ENCODE measurements around the gene UFSP1. TPM values are rescaled to one million over a fixed set of nuclear protein-coding genes. Genes with fewer than 3 reads are reported as not detected.
"Not testable (repeated sequence)": the region's sequence is repeated elsewhere in the genome, so short reads cannot be mapped to it uniquely, and the experiment has no call there.

UFSP1 gene
- polyA plus RNA-seq (2013, experiment 1 of 2; ENCODE audit: insufficient read length): 3.1 TPM
- 2.8 TPM for polyA plus RNA-seq (2013, experiment 2 of 2; ENCODE audit: insufficient read length)

- no peak for DNase-seq
These were observed at the start of gene UFSP1 for GRCh38 chr7:100888988-100889750. Gene UFSP1 (minus strand): TSS chr7:100889715. CDS start chr7:100889271, 444 bp downstream.

DNA sequence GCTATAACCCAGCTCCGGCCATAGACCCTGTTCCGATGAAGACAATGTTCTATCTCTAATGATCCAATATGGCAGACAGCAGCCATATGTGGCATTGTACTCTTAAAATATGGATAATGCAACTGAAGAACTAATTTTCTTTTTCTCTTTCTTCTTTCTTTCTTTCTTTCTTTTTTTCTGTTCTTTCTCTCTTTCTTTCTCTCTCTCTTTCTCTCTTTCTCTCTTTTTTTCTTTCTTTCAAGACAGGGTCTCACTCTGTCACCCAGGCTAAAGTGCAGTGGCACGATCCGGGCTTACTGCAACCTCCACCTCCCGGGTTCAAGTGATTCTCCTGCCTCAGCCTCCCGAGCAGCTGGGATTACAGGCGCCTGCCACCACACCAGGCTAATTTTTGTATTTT, 46.7 kb upstream of the UFSP1 start:
- DNase-seq: not testable (repeated sequence)

DNA sequence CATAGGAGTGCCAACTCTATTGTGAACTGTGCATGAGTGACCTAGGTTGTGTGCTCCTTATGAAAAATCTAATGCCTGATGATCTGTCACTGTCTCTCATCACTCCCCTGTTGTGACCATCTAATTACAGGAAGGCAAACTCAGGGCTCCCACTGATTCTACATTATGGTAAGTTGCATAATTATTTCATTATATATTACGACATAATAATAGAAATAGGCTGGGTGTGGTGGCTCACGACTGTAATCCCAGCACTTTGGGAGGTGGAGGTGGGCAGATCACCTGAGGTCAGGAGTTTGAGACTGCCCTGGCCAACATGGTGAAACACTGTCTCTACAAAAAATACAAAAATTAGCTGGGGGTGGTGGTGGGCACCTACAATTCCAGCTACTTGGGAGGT, 45.9 kb upstream of the UFSP1 start:
- not testable (repeated sequence) for DNase-seq

GRCh38 chr7:100933734-100934133, 44.2 kb upstream of the UFSP1 start:
- DNase-seq: no peak

DNA sequence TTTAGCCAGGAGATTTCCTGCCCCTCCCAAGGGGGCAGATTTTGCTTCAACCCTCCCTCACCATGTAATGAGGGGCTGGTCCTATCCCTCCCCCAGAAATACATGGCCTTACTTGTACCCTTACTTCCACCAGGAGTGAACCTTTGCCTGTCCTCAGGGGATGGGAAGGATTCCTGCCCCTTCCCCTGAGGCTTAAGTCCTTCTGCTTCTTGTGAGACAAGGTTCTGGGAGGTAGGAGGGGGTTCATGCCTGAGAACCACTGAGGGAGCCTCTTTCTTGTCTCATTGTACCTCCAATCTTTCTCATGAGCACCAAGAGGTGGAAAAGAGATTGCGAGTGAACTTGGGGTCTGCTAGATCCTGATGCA, 40.3 kb upstream of the UFSP1 start:
- no peak for DNase-seq

DNA sequence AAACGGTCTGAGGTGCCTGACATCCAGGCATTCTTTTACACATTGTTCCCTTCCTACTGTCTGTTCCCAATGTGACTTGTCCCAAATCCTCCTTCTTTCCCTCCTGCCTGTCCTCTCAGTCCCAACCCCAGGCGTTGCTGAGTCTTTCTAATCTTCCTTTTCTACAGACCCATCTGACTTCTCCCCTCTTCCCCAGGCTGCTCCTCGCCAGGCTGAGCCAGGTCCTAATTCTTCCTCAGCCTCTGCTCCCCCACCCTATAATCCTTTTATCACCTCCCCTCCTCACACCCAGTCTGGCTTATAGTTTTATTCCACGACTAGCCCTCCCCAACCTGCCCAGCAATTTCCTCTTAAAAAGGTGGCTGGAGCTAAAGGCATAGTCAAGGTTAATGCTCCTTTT, 34.1 kb upstream of the UFSP1 start:
- not testable (repeated sequence) for DNase-seq

DNA sequence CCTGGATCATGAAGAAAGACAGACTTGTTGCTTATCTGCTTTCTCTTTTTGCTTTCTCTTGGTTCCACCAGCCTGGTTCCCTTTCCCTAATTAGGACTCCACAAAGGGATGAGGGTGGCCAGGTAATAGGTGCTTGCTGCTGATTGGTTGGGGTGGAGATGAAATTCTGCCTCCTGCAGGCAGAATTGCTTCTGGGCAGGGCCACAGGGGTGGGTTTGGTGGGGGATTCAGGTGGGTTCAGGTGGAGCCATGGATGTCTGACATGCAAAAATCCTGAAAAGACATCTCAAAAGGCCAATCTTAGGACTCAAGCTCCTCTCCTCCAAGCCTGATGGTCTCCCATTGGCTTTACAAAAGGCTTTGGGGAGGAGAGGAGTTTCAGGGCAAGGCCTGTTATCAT, 31.5 kb upstream of the UFSP1 start:
- DNase-seq: no peak

GRCh38 chr7:100919779-100920437, 30.4 kb upstream of the UFSP1 start:
- not testable (repeated sequence) for DNase-seq

GRCh38 chr7:100919335-100919734, 29.8 kb upstream of the UFSP1 start:
- not testable (repeated sequence) for DNase-seq

- DNase-seq: no peak
These were observed 25.4 kb upstream of the UFSP1 start for GRCh38 chr7:100914879-100915447.

GRCh38 chr7:100914208-100914878, 24.8 kb upstream of the UFSP1 start:
- no peak for DNase-seq

DNA sequence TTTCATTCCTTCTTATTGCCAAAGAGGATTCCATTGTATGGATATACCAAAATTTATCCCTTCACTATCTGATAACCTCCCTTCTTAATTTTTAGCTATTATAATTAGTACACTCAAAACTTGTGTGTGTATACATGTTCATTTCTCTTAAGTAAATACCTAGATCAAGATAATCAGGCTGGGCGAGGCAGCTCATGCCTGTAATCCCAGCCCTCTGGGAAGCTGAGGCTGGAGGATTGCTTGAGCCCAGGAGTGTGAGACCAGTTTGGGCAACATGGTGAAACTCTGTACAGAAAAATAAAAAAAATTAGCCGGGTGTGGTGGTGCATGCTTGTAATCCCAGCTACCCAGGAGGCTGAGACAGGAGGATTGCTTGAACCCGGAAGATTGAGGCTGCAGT, 22.0 kb upstream of the UFSP1 start:
- DNase-seq: no peak

DNA sequence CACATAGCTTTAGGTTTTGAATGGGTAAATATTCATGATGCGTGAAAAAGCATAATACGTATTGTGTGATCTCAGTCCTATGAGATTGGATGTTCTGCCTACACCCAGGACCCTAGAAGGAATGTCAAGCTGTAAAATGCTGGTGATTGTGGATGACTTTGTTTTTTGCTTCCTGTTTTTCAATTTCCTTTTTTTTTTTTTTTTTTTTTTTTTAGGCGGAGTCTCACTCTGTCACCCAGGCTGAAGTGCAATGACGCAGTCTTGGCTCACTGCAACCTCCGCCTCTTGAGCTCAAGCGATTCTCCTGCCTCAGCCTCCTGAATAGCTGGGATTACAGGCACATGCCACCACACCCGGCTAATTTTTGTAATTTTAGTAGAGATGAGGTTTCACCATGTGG, 20.9 kb upstream of the UFSP1 start:
- DNase-seq: not testable (repeated sequence)

- no peak for DNase-seq
These were observed 19.0 kb upstream of the UFSP1 start for GRCh38 chr7:100908512-100908911.

DNA sequence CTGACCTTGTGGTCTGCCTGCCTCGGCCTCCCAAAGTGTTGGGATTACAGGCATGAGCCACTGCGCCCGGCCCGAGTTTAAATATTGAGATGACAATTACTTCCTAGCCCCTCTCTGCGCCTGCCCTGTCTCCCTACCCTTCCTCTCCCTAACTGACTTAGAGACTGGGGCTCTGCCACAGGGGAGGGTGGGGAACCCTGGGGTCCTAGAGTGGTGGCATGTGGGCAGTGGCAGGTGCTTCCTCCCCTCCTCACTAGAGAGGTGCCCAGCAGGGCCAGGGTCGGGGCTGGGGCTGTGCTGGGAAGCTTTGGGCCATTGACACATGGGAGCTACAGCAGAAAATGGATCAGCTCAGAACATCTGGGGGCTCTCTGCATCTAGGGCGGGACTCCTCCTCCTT, 13.1 kb upstream of the UFSP1 start:
- DNase-seq: no peak

GRCh38 chr7:100901921-100902332, 12.4 kb upstream of the UFSP1 start:
- no peak for DNase-seq

DNA sequence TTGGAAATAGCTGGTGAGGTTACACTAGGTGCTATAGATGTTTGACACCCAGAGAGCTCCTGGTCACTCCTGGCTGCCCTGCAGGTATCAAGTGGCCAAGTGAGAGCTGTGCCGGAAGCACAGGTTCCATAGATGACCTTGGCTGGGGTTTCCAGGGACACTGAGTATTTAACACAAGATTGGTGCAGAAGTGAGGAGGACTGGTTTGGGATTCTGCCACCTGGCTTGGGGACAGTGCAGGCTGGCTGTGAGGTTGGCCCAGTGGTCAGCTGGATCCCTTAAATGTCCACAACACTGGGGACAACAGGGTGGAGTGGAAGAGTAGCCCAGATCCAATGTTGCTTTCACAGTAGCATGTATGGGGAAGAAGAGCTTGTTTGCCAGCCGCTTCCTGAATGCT, 11.5 kb upstream of the UFSP1 start:
- no peak for DNase-seq

DNA sequence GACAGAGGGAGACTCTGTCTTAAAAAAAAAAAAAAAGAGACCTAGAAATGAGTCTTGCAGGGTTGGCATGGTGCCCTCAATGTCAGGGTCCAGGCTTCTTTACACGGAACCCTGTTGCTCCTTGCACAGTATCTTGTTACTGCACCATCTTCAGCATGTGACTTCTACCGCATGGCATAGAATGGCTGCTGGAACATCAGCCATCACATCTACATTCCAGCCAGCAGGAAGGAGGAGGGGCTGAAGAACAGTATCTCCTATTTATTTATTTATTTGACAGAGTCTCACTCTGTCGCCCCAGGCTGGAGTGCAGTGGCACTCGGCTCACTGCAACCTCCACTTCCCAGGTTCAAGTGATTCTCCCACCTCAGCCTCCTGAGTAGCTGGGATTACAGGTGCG, 9.9 kb upstream of the UFSP1 start:
- no peak for DNase-seq

- no peak for DNase-seq
These were observed 8.4 kb upstream of the UFSP1 start for GRCh38 chr7:100897772-100898454.

- no peak for DNase-seq
These were observed 7.5 kb upstream of the UFSP1 start for GRCh38 chr7:100896732-100897608.

GRCh38 chr7:100895956-100896731, 6.6 kb upstream of the UFSP1 start:
- DNase-seq: no peak
